WI38 (cell line): Measurements from ENCODE around the gene LRRC71.

Experiments
- H3K4me3 ChIP-seq: 2 replicates; pipeline ENCODE4 v1.5.1; 2011; ENCODE audit warnings: low read depth, mild to moderate bottlenecking, control low read depth, low read length
- TF ChIP-seq, protein P1 (sequence below): IDR thresholded peaks from 2 replicates; pipeline ENCODE4 v1.5.1; 2012; ENCODE audit warnings: low read depth, mild to moderate bottlenecking, control low read depth, low read length

Gene LRRC71

DNA sequence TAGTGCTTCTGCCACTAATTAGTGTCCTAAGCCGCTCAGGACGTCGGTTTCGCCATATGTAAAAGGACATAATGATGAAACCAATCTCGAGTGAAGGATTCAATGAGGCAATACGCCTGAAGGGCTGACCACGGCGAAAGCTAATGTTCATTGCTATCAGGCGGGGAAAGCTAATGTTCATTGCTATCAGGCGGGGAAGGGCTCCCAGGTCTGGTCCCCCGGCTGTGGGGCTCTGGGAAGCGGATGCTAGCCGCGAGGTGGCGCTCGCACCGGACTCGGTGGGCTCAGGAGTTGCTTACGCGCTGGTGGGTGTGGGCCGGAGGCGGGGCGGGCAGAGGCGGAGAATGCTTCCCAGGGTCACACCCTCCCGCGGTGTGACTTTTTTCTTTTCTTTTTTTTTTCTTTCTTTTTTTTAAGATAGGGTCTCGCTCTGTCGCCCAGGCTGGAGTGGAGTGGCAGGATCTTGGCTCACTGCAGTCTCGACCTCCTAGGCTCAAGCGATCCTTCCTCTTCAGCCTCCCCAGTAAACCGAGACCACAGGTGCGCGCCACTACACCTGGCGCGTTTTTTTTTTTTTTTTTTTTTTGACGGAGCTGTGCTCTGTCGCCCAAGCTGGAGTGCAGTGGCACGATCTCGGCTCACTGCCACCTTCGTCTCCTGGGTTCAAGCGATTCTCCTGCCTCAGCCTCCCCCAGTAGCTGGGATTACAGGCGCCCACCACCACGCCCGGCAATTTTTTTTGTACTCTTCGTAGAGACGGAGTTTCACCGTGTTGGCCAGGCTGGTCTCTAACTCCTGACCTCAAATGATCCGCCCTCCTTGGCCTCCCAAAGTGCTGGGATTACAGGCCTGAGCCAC is 28.0 kb upstream of the LRRC71 start:
- peak overlapping the region; percentile 80 for H3K4me3 ChIP-seq
- TF ChIP-seq, protein P1, sequence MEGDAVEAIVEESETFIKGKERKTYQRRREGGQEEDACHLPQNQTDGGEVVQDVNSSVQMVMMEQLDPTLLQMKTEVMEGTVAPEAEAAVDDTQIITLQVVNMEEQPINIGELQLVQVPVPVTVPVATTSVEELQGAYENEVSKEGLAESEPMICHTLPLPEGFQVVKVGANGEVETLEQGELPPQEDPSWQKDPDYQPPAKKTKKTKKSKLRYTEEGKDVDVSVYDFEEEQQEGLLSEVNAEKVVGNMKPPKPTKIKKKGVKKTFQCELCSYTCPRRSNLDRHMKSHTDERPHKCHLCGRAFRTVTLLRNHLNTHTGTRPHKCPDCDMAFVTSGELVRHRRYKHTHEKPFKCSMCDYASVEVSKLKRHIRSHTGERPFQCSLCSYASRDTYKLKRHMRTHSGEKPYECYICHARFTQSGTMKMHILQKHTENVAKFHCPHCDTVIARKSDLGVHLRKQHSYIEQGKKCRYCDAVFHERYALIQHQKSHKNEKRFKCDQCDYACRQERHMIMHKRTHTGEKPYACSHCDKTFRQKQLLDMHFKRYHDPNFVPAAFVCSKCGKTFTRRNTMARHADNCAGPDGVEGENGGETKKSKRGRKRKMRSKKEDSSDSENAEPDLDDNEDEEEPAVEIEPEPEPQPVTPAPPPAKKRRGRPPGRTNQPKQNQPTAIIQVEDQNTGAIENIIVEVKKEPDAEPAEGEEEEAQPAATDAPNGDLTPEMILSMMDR = peak; percentile 75

DNA sequence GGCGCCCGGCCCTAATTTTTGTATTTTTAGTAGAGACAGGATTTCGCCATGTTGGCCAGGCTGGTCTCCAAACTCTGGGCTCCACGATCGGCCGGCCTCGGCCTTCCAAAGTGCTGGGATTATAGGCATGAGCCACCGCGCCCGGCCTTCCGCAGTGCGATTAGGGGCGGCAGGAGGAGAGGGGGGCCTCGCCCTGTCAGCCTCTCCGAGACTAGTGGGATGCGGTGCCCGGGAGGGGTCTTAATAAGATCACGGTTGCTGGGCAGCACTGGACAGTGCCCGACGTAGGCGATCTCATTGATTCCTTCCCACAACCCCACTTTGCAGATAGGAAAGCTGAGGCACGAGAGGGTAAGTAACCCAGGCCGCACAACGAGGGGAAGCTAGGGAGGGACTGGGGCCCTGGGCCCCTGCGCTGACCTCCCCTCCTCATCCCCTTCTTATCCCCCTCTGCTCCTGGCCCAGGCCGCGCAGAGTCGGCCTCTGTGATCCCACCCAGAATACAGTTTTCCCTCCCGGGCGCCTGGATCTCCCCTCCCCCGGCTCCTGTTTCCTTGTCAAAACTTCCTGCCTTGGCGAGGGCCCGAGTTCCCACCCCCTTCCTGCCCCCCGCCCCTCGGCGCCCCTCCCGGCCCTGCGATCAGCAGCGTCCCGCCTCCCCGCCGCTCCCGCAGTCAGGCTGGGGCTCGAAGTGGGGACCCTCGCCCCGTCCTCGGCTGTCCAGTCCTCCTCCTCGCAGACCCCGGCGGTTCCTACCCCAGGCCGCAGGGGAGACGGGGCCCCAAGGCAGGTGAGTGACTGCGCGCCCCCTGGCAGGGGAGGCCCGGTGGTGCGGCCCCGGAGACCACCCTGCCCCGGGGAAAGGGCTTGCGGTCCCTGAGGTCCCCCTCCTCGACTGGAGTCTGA is 27.1 kb upstream of the LRRC71 start, which contains the start of gene PEAR1:
TSS of gene PEAR1 (plus strand) at position 671 of the 906 bp plus-strand sequence. CDS start 10,209 bp downstream, outside the sequence.
- peak within 1 kb of the TSS; percentile 80 for H3K4me3 ChIP-seq

GRCh38 chr1:156894001-156894400 is 26.4 kb upstream of the LRRC71 start:
- H3K4me3 ChIP-seq = peak overlapping the region; percentile 80
- TF ChIP-seq, protein P1 = no peak

More for the DNA sequence above, 27.1 kb upstream of the LRRC71 start, which contains the start of gene PEAR1:
- TF ChIP-seq, protein P1 = no peak

- H3K4me3 ChIP-seq = peak overlapping the region; percentile 80
- TF ChIP-seq, protein P1 = no peak
Measured at GRCh38 chr1:156894711-156895454, 25.5 kb upstream of the LRRC71 start.

DNA sequence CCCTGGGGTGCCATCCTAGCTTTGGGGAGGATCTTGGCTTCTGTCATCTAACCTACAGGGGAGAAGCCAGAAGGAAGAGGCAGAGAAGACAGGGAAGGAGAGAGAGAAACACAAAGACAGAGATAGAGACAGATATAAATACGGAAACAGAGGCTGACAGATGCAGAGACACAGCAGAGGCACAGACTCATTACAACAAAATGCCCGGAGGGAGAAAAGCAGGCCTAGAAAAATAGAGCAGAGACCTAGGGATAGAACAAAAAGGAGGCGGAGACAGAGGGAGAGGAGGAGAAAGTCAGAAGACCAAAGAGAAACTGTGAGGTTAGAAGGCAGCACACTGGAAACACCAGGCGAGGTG is 25.0 kb upstream of the LRRC71 start:
- TF ChIP-seq, protein P1 = no peak

DNA sequence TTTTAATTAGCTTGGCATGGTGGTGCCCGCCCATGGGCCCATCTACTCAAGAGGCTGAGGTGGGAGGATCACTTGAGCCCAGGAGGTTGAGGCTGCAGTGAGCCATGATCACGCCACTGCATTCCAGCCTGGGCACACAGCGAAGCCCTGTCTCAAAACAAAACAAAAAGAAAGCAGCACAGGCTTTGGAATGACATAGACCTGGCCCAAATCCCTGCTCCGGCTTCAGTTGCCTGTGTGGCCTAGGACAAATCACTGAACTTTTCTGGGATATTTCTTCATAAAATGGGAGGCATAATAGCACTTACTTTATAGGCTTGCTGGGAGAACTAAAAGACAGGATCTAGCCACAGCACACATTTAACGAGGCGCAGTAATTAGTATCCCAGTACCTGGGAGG is 24.5 kb upstream of the LRRC71 start:
- peak overlapping the region; percentile 17; the same call in 1 of the 2 replicates for H3K4me3 ChIP-seq
- TF ChIP-seq, protein P1 = no peak

More for the DNA sequence above, 25.0 kb upstream of the LRRC71 start:
- H3K4me3 ChIP-seq = peak overlapping the region; percentile 80
